Activated CD8-positive, alpha-beta memory T cell treated with anti-CD3 and anti-CD28 coated beads, Interleukin-2, amount 50 U/mL, for 4 hours (primary cell): ENCODE measurements around the gene MDK.

Experiments
- DNase-seq: peaks from one replicate; pipeline ENCODE4 v3.0.0-alpha.2; 2020

Gene MDK

GRCh38 chr11:46407635-46408034 lies 26.2 kb downstream of the MDK start:
- DNase-seq, result no peak

- no peak for DNase-seq
These were observed 27.0 kb downstream of the MDK start for GRCh38 chr11:46408407-46408986.

GRCh38 chr11:46410021-46410420 lies 28.6 kb downstream of the MDK start:
- DNase-seq, result no peak

- no peak for DNase-seq
These were observed 32.4 kb downstream of the MDK start for GRCh38 chr11:46413760-46414465.

GRCh38 chr11:46414466-46414796 lies 33.0 kb downstream of the MDK start:
- DNase-seq, result no peak

GRCh38 chr11:46414879-46415278 lies 33.4 kb downstream of the MDK start:
- DNase-seq, result no peak

- no peak for DNase-seq
These were observed 36.2 kb downstream of the MDK start for GRCh38 chr11:46417711-46418110.

GRCh38 chr11:46418751-46419150 lies 37.3 kb downstream of the MDK start:
- DNase-seq, result no peak

GRCh38 chr11:46420513-46420912 lies 39.0 kb downstream of the MDK start:
- no peak for DNase-seq

- no peak for DNase-seq
These were observed 39.9 kb downstream of the MDK start for GRCh38 chr11:46421257-46421880.

GRCh38 chr11:46422588-46422987 lies 41.1 kb downstream of the MDK start:
- no peak for DNase-seq

- DNase-seq, result no peak
These were observed 44.9 kb downstream of the MDK start for GRCh38 chr11:46426233-46426991.

- DNase-seq, result no peak
These were observed 45.9 kb downstream of the MDK start for GRCh38 chr11:46427364-46427763.

- DNase-seq, result no peak
These were observed 48.2 kb downstream of the MDK start for GRCh38 chr11:46429717-46430116.

GRCh38 chr11:46431211-46431610 lies 49.7 kb downstream of the MDK start:
- DNase-seq, result no peak
